GM12801 (cell line): ENCODE data around the gene TRMT10C.

Experiments
- CTCF ChIP-seq: IDR thresholded peaks from one replicate; pipeline ENCODE4 v1.5.1; 2011; ENCODE audit warnings: control low read depth; ENCODE audit not compliant: insufficient read length; ENCODE audit errors: extremely low read depth

The TRMT10C gene

GRCh38 chr3:101535221-101535620 lies 26.4 kb upstream of the TRMT10C start:
- TF ChIP-seq CTCF = no peak

- TF ChIP-seq CTCF = no peak
Measured at GRCh38 chr3:101536266-101536665, 25.4 kb upstream of the TRMT10C start.

- TF ChIP-seq CTCF = no peak
Measured at GRCh38 chr3:101542957-101543356, 18.7 kb upstream of the TRMT10C start.

- TF ChIP-seq CTCF = no peak
Measured at GRCh38 chr3:101544161-101544850, 17.4 kb upstream of the TRMT10C start.

GRCh38 chr3:101548527-101549105 lies 13.1 kb upstream of the TRMT10C start:
- TF ChIP-seq CTCF = no peak

- no peak for TF ChIP-seq CTCF
Measured at GRCh38 chr3:101549473-101549872, 12.2 kb upstream of the TRMT10C start.

- no peak for TF ChIP-seq CTCF
Measured at GRCh38 chr3:101556064-101556463, 5.6 kb upstream of the TRMT10C start.
